ENCODE data around the gene MSMO1. TPM values are rescaled to one million over a fixed set of nuclear protein-coding genes. Genes with fewer than 3 reads are reported as not detected.

The MSMO1 gene
- total and polyA plus RNA-seq, 10 of the 15 experiments (the other 5 are each of a cell fraction or from before 2014, with no cell fraction given): 63.6 to 168 (median 105) TPM

DNA sequence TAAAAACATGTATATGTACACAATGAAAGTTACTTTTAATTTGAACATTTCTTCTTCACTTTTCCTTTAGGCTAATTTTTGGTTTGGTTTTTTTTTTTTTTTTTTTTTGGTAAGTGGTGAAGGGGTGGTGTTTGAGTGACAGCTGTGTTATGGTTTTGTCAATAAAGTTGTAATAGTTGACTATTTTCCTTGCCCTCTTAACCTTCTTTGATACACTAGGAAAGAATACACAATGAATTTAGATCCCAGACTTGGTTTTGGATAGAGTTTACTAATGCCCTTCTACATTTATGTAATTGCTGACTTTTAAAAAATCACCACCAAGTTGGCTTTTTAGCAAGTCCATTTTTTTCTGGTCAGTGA, 38.1 kb upstream of the MSMO1 start:
- POLR2A ChIA-PET: interaction anchor here (0.7 to 1.2 kb wide), 2 partner anchors 12 to 20 kb away, joined by 3 to 4 read pairs; no protein-coding TSS in a partner anchor

More for the DNA sequence above, 38.1 kb upstream of the MSMO1 start:
- DNase-seq (ENCODE audit: low read depth, low spot score) (no peak), FAIRE-seq (no peak), ATAC-seq (no peak)
- Histone ChIP-seq H4K20me1 (ENCODE audit: control insufficient read depth, insufficient read depth) (no peaks in the 10 kb centered on the region), H3K9ac (ENCODE audit: control insufficient read depth, insufficient read depth, low read length) (no peak overlapping the region), H3K27ac (ENCODE audit: control insufficient read depth, insufficient read depth) (no peak overlapping the region), H3K79me2 (ENCODE audit: control insufficient read depth, insufficient read depth, low read length) (no peaks in the 10 kb centered on the region), H2AFZ (ENCODE audit: control insufficient read depth, low read depth, low read length) (no peak overlapping the region), H3K4me1 (ENCODE audit: control insufficient read depth, insufficient read depth, low read length) (peaks cover 25% of the 10 kb centered on the region), H3K9me3 (replicated peaks; ENCODE audit: control insufficient read depth, insufficient read depth, low read length) (no peaks in the 10 kb centered on the region; the same call in 2 of the 3 replicates), H3K4me2 (ENCODE audit: control insufficient read depth, insufficient read depth) (no peak overlapping the region), H3K27me3 (replicated peaks in 1 of 2; ENCODE audit: control insufficient read depth in 2 of 2, insufficient read depth in 2 of 2, low read length in 1 of 2) (no peaks in the 10 kb centered on the region), H3K36me3 (ENCODE audit: control insufficient read depth in 2 of 2, insufficient read depth in 2 of 2, low read length in 1 of 2) (no peaks in the 10 kb centered on the region), H3K4me3 (no peak overlapping the region)
- no TSS peak for BruUV-seq (replicated peaks)
- RAD21 ChIA-PET (ENCODE audit: unreplicated experiment): interaction anchor here (0.7 to 0.9 kb wide), 4 partner anchors 26 to 158 kb away, joined by 3 to 4 read pairs (median 4); no protein-coding TSS in a partner anchor
- SMC1A ChIA-PET (ENCODE audit: uncharacterized antibody, unreplicated experiment): interaction anchor here (0.8 to 1.4 kb wide), 4 partner anchors 9 to 170 kb away, joined by 3 to 4 read pairs (median 4); no protein-coding TSS in a partner anchor
- in situ Hi-C loops (cut with MboI) (no loop called here), intact Hi-C loops (cut with micrococcal nuclease; ENCODE audit: unreplicated experiment) (no loop called here)
- TF ChIP-seq, protein P1, sequence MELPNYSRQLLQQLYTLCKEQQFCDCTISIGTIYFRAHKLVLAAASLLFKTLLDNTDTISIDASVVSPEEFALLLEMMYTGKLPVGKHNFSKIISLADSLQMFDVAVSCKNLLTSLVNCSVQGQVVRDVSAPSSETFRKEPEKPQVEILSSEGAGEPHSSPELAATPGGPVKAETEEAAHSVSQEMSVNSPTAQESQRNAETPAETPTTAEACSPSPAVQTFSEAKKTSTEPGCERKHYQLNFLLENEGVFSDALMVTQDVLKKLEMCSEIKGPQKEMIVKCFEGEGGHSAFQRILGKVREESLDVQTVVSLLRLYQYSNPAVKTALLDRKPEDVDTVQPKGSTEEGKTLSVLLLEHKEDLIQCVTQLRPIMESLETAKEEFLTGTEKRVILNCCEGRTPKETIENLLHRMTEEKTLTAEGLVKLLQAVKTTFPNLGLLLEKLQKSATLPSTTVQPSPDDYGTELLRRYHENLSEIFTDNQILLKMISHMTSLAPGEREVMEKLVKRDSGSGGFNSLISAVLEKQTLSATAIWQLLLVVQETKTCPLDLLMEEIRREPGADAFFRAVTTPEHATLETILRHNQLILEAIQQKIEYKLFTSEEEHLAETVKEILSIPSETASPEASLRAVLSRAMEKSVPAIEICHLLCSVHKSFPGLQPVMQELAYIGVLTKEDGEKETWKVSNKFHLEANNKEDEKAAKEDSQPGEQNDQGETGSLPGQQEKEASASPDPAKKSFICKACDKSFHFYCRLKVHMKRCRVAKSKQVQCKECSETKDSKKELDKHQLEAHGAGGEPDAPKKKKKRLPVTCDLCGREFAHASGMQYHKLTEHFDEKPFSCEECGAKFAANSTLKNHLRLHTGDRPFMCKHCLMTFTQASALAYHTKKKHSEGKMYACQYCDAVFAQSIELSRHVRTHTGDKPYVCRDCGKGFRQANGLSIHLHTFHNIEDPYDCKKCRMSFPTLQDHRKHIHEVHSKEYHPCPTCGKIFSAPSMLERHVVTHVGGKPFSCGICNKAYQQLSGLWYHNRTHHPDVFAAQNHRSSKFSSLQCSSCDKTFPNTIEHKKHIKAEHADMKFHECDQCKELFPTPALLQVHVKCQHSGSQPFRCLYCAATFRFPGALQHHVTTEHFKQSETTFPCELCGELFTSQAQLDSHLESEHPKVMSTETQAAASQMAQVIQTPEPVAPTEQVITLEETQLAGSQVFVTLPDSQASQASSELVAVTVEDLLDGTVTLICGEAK (IDR thresholded peaks at IDR 0.05; ENCODE audit: borderline replicate concordance): peak; percentile 74
- TF ChIP-seq, protein P2, sequence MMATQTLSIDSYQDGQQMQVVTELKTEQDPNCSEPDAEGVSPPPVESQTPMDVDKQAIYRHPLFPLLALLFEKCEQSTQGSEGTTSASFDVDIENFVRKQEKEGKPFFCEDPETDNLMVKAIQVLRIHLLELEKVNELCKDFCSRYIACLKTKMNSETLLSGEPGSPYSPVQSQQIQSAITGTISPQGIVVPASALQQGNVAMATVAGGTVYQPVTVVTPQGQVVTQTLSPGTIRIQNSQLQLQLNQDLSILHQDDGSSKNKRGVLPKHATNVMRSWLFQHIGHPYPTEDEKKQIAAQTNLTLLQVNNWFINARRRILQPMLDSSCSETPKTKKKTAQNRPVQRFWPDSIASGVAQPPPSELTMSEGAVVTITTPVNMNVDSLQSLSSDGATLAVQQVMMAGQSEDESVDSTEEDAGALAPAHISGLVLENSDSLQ (IDR thresholded peaks at IDR 0.05): peak; percentile 78
- TF ChIP-seq ZNF384 (IDR thresholded peaks at IDR 0.05; ENCODE audit: borderline replicate concordance, low read depth, low read length) (0 out of 2 replicates have a peak, but pooled peaks have one; percentile 5), KLF5 (IDR thresholded peaks at IDR 0.05; ENCODE audit: partially characterized antibody) (no peak)
- CTCF ChIA-PET: interaction anchor here (1.0 kb wide), 2 partner anchors 14 to 22 kb away, joined by 3 read pairs; no protein-coding TSS in a partner anchor

All from GM12878 (cell line).